ENCODE measurements around the gene MINDY1. TPM values are rescaled to one million over a fixed set of nuclear protein-coding genes. Genes with fewer than 3 reads are reported as not detected.

Gene MINDY1
- total RNA-seq, 1 donor from 2014 or later, result 12.5 TPM

DNA sequence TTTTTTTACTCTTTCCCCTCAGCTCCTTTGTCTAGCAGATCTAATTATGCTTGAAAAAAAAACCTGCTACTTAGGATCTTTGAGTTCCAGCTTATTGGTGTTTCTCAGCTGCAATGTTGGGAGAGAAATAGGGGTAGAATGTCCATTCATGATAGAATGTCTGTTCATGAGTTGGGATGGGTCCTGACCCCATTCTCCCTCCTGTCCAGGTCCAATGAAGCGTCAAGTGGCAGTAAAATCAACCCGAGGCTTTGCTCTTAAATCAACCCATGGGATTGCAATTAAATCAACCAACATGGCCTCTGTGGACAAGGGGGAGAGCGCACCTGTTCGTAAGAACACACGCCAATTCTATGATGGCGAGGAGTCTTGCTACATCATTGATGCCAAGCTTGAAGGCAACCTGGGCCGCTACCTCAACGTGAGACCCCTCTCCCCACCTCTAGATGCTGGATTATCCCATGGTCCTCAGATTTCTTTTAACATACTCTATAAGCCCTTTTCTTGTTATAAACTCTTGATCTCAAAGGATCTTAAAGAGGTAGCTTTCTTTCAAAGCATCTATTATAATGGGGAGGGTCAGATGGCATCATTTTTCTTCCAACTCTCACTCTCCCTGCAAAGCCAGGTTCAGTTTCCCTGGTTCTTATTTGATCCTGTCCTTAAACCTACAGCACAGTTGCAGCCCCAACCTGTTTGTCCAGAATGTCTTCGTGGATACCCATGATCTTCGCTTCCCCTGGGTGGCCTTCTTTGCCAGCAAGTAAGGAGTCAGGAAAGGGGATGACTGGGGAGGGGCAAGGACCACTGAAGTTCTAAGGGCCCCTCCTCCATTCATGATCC lies 43.2 kb downstream of the MINDY1 start:
- Mint-ChIP-seq H3K4me1 (peaks cover 7% of the 10 kb centered on the region), H3K4me3 (no peak overlapping the region), H3K9me3 (no peaks in the 10 kb centered on the region), H3K27me3 (no peaks in the 10 kb centered on the region), H3K36me3 (ENCODE audit: low read depth) (peaks cover 81% of the 10 kb centered on the region), H3K27ac (peak overlapping the region; percentile 73)
- intact Hi-C loops (cut with micrococcal nuclease), result no loop called here
- DNase-seq, result no peak

DNA sequence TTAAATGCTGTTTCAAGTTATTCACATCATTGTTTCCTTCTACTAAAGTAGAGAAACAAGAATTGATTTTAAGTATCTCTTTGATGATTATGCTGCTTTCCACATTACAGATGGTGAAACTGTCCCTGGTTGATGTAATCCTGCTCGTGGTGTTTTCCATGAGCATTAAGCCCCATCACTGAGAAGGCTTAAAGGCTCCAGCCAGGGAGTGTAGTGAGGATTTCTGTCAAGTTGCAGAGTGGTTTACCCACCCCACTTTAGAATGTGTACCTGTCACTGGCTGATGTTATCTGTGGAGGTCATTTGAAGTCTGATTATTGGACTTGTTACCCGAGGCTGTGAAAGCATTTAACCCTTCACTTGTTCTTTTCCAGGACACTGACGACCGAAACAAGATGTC lies 44.9 kb downstream of the MINDY1 start:
- no peak overlapping the region for H3K4me3 Mint-ChIP-seq
- H3K4me1 Mint-ChIP-seq, result peaks cover 11% of the 10 kb centered on the region
- intact Hi-C loops (cut with micrococcal nuclease), result no loop called here
- H3K27ac Mint-ChIP-seq, result no peak overlapping the region
- H3K9me3 Mint-ChIP-seq, result no peaks in the 10 kb centered on the region
- H3K36me3 Mint-ChIP-seq (ENCODE audit: low read depth), result peaks cover 79% of the 10 kb centered on the region
- DNase-seq, result no peak
- no peaks in the 10 kb centered on the region for H3K27me3 Mint-ChIP-seq

DNA sequence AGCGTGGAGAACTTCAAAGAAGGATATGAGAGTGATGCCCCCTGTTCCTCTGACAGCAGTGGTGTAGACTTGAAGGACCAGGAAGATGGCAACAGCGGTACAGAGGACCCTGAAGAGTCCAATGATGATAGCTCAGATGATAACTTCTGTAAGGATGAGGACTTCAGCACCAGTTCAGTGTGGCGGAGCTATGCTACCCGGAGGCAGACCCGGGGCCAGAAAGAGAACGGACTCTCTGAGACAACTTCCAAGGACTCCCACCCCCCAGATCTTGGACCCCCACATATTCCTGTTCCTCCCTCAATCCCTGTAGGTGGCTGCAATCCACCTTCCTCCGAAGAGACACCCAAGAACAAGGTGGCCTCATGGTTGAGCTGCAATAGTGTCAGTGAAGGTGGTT lies 46.1 kb downstream of the MINDY1 start:
- Mint-ChIP-seq H3K4me1 (peaks cover 11% of the 10 kb centered on the region), H3K36me3 (ENCODE audit: low read depth) (peaks cover 72% of the 10 kb centered on the region), H3K9me3 (no peaks in the 10 kb centered on the region), H3K27me3 (no peaks in the 10 kb centered on the region), H3K27ac (no peak overlapping the region), H3K4me3 (no peak overlapping the region)
- intact Hi-C loops (cut with micrococcal nuclease), result no loop called here
- no peak for DNase-seq

DNA sequence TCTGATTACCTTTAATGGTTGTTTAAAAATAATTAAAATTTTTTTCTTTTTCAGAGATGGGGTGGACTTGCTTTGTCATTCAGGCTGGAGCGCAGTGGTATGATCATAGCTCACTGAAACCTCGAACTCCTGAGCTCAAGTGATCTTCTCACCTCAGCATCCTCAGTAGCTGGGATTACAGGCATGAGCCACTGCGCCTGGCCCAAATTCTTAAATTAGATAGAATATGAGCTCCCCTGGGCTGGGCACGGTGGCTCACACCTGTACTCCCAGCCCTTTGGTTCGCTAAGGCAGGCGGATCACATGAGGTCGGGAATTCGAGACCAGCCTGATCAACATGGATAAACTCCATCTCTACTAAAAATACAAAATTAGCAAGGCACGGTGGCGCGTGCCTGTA lies 49.0 kb downstream of the MINDY1 start:
- no peak for DNase-seq
- no peaks in the 10 kb centered on the region for H3K27me3 Mint-ChIP-seq
- H3K4me3 Mint-ChIP-seq, result no peak overlapping the region
- peaks cover 11% of the 10 kb centered on the region for H3K4me1 Mint-ChIP-seq
- H3K27ac Mint-ChIP-seq, result no peak overlapping the region
- H3K36me3 Mint-ChIP-seq (ENCODE audit: low read depth), result peaks cover 68% of the 10 kb centered on the region
- intact Hi-C loops (cut with micrococcal nuclease), result no loop called here
- no peaks in the 10 kb centered on the region for H3K9me3 Mint-ChIP-seq

DNA sequence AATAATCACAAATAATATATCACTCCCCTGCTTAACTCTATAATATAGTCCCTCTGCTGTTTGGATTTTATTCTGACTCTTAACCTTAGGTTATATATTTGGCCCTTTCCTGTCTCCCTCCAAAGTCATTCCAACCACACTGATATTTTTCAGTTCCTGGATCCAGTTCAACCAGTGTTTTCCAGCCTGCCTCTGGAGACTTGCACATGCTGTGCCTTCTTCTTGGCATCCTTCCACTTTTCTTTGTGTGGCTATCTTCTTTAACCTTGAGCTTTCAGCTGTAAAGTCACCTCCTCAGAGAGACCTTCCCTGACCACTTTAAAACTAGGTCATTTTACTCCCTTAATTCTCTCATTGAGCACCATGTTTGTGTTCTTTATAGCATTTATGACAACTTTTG lies 51.4 kb downstream of the MINDY1 start:
- H3K4me3 Mint-ChIP-seq, result no peak overlapping the region
- peaks cover 5% of the 10 kb centered on the region for H3K4me1 Mint-ChIP-seq
- DNase-seq, result no peak
- no peaks in the 10 kb centered on the region for H3K27me3 Mint-ChIP-seq
- no peak overlapping the region for H3K27ac Mint-ChIP-seq
- intact Hi-C loops (cut with micrococcal nuclease), result no loop called here
- peaks cover 64% of the 10 kb centered on the region for H3K36me3 Mint-ChIP-seq (ENCODE audit: low read depth)
- no peaks in the 10 kb centered on the region for H3K9me3 Mint-ChIP-seq

DNA sequence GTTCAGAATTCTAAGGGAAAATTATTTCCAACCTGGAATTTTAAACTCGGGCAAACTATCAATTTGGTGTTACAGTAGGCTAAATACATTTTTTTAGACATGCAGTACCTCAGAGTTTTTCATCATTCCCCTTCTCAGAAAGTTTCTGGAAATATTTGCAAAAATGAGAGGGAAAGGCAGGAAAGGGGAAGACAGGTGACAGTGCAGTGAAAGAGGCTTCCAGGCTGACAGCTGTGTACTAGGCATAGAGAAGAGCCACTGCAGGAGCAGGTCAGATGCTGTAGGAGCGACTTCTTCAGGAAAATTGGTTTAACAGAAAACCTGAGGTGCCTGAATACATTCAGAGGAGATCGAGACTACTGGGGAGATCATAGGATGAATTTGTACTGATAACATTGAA lies 52.0 kb downstream of the MINDY1 start:
- intact Hi-C loops (cut with micrococcal nuclease), result no loop called here
- Mint-ChIP-seq H3K4me1 (peaks cover 5% of the 10 kb centered on the region), H3K4me3 (no peak overlapping the region), H3K36me3 (ENCODE audit: low read depth) (peaks cover 65% of the 10 kb centered on the region), H3K27me3 (no peaks in the 10 kb centered on the region), H3K9me3 (no peaks in the 10 kb centered on the region), H3K27ac (no peak overlapping the region)
- DNase-seq, result no peak

Other genes starting within 250 kb of the MINDY1 start
- gene CTSS, start 241.1 kb downstream of the MINDY1 start, total RNA-seq, result 26.9 and 28.3 TPM in 2 replicates
- 1.3 and 2.1 TPM in 2 replicates for gene CTSK, start 198.6 kb downstream of the MINDY1 start, total RNA-seq
- gene ARNT, start 130.3 kb downstream of the MINDY1 start, total RNA-seq, result 30.3 and 33.6 TPM in 2 replicates
- gene CTXND2, start 119.8 kb downstream of the MINDY1 start, total RNA-seq, result not detected in 2 replicates
- gene SETDB1, start 80.5 kb downstream of the MINDY1 start, total RNA-seq, result 56.2 and 62.3 TPM in 2 replicates
- gene CERS2, start 32.1 kb downstream of the MINDY1 start, total RNA-seq, result 195 TPM in 2 replicates
- 0.12 TPM in 1 of 2 replicates, not detected in the other for gene ANXA9, start 24.6 kb downstream of the MINDY1 start, total RNA-seq
- gene PRUNE1, start 1.5 kb upstream of the MINDY1 start, total RNA-seq, result 13.3 and 15.2 TPM in 2 replicates
- 0.85 and 1.8 TPM in 2 replicates for gene BNIPL, start 29.7 kb upstream of the MINDY1 start, total RNA-seq
- 1.0 and 1.2 TPM in 2 replicates for gene C1orf56, start 40.8 kb upstream of the MINDY1 start, total RNA-seq
- 189 and 190 TPM in 2 replicates for gene CDC42SE1, start 52.7 kb upstream of the MINDY1 start, total RNA-seq
- 2.9 and 3.0 TPM in 2 replicates for gene MLLT11, start 53.5 kb upstream of the MINDY1 start, total RNA-seq
- gene GABPB2, start 63.9 kb upstream of the MINDY1 start, total RNA-seq, result 19.4 and 20.3 TPM in 2 replicates
- gene SEMA6C, start 139.7 kb upstream of the MINDY1 start, total RNA-seq, result 2.3 and 2.5 TPM in 2 replicates
- gene TNFAIP8L2, start 149.7 kb upstream of the MINDY1 start, total RNA-seq, result 29.4 and 32.5 TPM in 2 replicates
- 4.7 and 5.2 TPM in 2 replicates for gene LYSMD1, start 159.0 kb upstream of the MINDY1 start, total RNA-seq
- 96.7 and 100 TPM in 2 replicates for gene SCNM1, start 159.2 kb upstream of the MINDY1 start, total RNA-seq
- gene TMOD4, start 169.1 kb upstream of the MINDY1 start, total RNA-seq, result 1.3 and 1.8 TPM in 2 replicates
- gene VPS72, start 183.3 kb upstream of the MINDY1 start, total RNA-seq, result 86.7 and 92.3 TPM in 2 replicates
- 97.7 and 98.7 TPM in 2 replicates for gene PIP5K1A, start 191.7 kb upstream of the MINDY1 start, total RNA-seq
- gene PSMD4, start 247.8 kb upstream of the MINDY1 start, total RNA-seq, result 288 and 304 TPM in 2 replicates